ENCODE data around the gene FAM98A.

The FAM98A gene

GRCh38 chr2:33595385-33595784 is 3.7 kb downstream of the FAM98A start:
- DNase-seq = no peak

- no peak for DNase-seq
Measured at GRCh38 chr2:33589444-33589843, 9.7 kb downstream of the FAM98A start.

- no peak for DNase-seq
Measured at GRCh38 chr2:33588232-33588631, 10.9 kb downstream of the FAM98A start.

- DNase-seq = no peak
Measured at GRCh38 chr2:33586766-33587165, 12.3 kb downstream of the FAM98A start.

- DNase-seq = no peak
Measured at GRCh38 chr2:33583194-33583938, 15.7 kb downstream of the FAM98A start.

- no peak for DNase-seq
Measured at GRCh38 chr2:33581872-33582271, 17.2 kb downstream of the FAM98A start.

- no peak for DNase-seq
Measured at GRCh38 chr2:33579227-33579626, 19.9 kb downstream of the FAM98A start.

- DNase-seq = no peak
Measured at GRCh38 chr2:33577668-33578067, 21.4 kb downstream of the FAM98A start.

GRCh38 chr2:33577084-33577483 is 22.0 kb downstream of the FAM98A start:
- DNase-seq = no peak

- DNase-seq = no peak
Measured at GRCh38 chr2:33573657-33574056, 25.4 kb downstream of the FAM98A start.

GRCh38 chr2:33570681-33571080 is 28.4 kb downstream of the FAM98A start:
- no peak for DNase-seq

GRCh38 chr2:33561872-33562271 is 37.2 kb downstream of the FAM98A start:
- DNase-seq = no peak

- DNase-seq = no peak
Measured at GRCh38 chr2:33560017-33560416, 39.1 kb downstream of the FAM98A start.

- DNase-seq = no peak
Measured at GRCh38 chr2:33559328-33559727, 39.8 kb downstream of the FAM98A start.

- no peak for DNase-seq
Measured at GRCh38 chr2:33555681-33556080, 43.4 kb downstream of the FAM98A start.

GRCh38 chr2:33552758-33553461 is 46.2 kb downstream of the FAM98A start:
- DNase-seq = no peak

GRCh38 chr2:33550206-33550605 is 48.9 kb downstream of the FAM98A start:
- no peak for DNase-seq

GRCh38 chr2:33541243-33541642 is 57.9 kb downstream of the FAM98A start:
- DNase-seq = no peak

- no peak for DNase-seq
Measured at GRCh38 chr2:33535421-33535820, 63.7 kb downstream of the FAM98A start.

All from NCI-H526 treated with DMSO at 0.1 percent for 48 hours (cell line).